Naive thymus-derived CD4-positive, alpha-beta T cell (primary cell): ENCODE measurements around the gene HES6. TPM values are rescaled to one million over a fixed set of nuclear protein-coding genes. Genes with fewer than 3 reads are reported as not detected.

Experiments used
- ATAC-seq: fragments of 150-1000 bp; cut with Tn5 transposase; 2 replicates; pipeline ENCODE4 v1.10.0; 2021; ENCODE audit warnings: mild to moderate bottlenecking, moderate library complexity
- CTCF ChIA-PET: fragments of 350-600 bp; sonication (Branson Sonifier 250); formaldehyde crosslinking; loops from one replicate; lab custom pipeline; 2021; ENCODE audit warnings: antibody characterized with exemption; lab: Charles Lee
- POLR2A ChIA-PET: fragments of 350-600 bp; sonication (Branson Sonifier 250); formaldehyde crosslinking; loops from one replicate; lab custom pipeline; 2021; ENCODE audit warnings: antibody characterized with exemption, inconsistent platforms; lab: Charles Lee
- DNase-seq, 9 donors: peaks; one replicate each; pipeline versions ENCODE4 v3.0.0 to v3.0.0-alpha.2; 2020 to 2022; ENCODE audit warnings: mixed read lengths in 1 of 9
- H3K27ac ChIP-seq: one replicate; pipeline ENCODE4 v1.7.0; 2013; ENCODE audit warnings: mild to moderate bottlenecking, low read depth, low read length, moderate library complexity
- H3K27me3 ChIP-seq, 2 donors: one replicate each; pipeline ENCODE4 v1.7.0; 2013; ENCODE audit warnings: low read length in 2 of 2, mild to moderate bottlenecking in 2 of 2, moderate library complexity in 2 of 2; ENCODE audit not compliant: control insufficient read depth in 2 of 2, insufficient read depth in 2 of 2
- H3K36me3 ChIP-seq, 3 experiments: 1 replicate in 2 of 3; 2 replicates in 1 of 3; pipeline ENCODE4 v1.7.0; 2013; ENCODE audit warnings: low read length in 3 of 3, mild to moderate bottlenecking in 3 of 3, moderate library complexity in 1 of 3; ENCODE audit not compliant: insufficient read depth in 3 of 3, control insufficient read depth in 2 of 3
- H3K4me1 ChIP-seq, 2 donors: one replicate each; pipeline ENCODE4 v1.7.0; 2013; ENCODE audit warnings: low read length in 2 of 2, mild to moderate bottlenecking in 2 of 2, moderate library complexity in 1 of 2; ENCODE audit not compliant: control insufficient read depth in 2 of 2, insufficient read depth in 2 of 2
- H3K4me3 ChIP-seq: 2 replicates; pipeline ENCODE4 v1.7.0; 2013; ENCODE audit warnings: mild to moderate bottlenecking, low read length
- H3K9me3 ChIP-seq, 3 experiments: 1 replicate in 2 of 3; 2 replicates in 1 of 3; pipeline ENCODE4 v1.7.0; 2013; ENCODE audit warnings: low read length in 3 of 3; ENCODE audit not compliant: control insufficient read depth in 2 of 3
- H3K27ac Mint-ChIP-seq, 9 donors: one replicate each; pipeline ENCODE4 v1.8.0; 2020 to 2022; ENCODE audit warnings: mixed read lengths in 9 of 9, mild to moderate bottlenecking in 8 of 9, moderate library complexity in 5 of 9, inconsistent platforms in 2 of 9
- H3K27me3 Mint-ChIP-seq, 5 donors: one replicate each; pipeline ENCODE4 v1.8.0; 2021 to 2022; ENCODE audit warnings: mixed read lengths in 5 of 5, mild to moderate bottlenecking in 1 of 5
- H3K36me3 Mint-ChIP-seq, 5 donors: one replicate each; pipeline ENCODE4 v1.8.0; 2020 to 2022; ENCODE audit warnings: mixed read lengths in 5 of 5, mild to moderate bottlenecking in 3 of 5, inconsistent platforms in 1 of 5
- H3K4me1 Mint-ChIP-seq, 7 donors: one replicate each; pipeline ENCODE4 v1.8.0; 2020 to 2022; ENCODE audit warnings: mixed read lengths in 7 of 7, mild to moderate bottlenecking in 3 of 7, inconsistent platforms in 1 of 7
- H3K4me3 Mint-ChIP-seq, 10 donors: one replicate each; pipeline ENCODE4 v1.8.0; 2020 to 2022; ENCODE audit warnings: mild to moderate bottlenecking in 10 of 10, mixed read lengths in 10 of 10, moderate library complexity in 6 of 10, inconsistent platforms in 2 of 10
- H3K9me3 Mint-ChIP-seq, 11 donors: one replicate each; pipeline ENCODE4 v1.8.0; 2020 to 2022; ENCODE audit warnings: mixed read lengths in 11 of 11, mild to moderate bottlenecking in 4 of 11, inconsistent platforms in 1 of 11, moderate library complexity in 1 of 11
- intact Hi-C, 2 donors: fragments of 100-400 bp; cut with micrococcal nuclease; formaldehyde crosslinking; loops; one replicate each; pipeline ENCODE4 v1.15.1; 2023
- polyA plus RNA-seq, 2 donors: library from polyadenylated mRNA; unstranded; fragments of 300-500 nt; fragmentation: Illumina TruSeq; gene quantifications; one replicate each; pipeline ENCODE4 v1.2.3, GENCODE V29; 2021
- total RNA-seq, 6 experiments: library from RNA in 5 of 6; stranded (reverse) in 5 of 6; gene quantifications; 1 replicate in 5 of 6; 2 replicates in 1 of 6; pipeline ENCODE4 v1.2.3 and lab custom pipeline; 2021 to 2026

The HES6 gene
- total and polyA plus RNA-seq, 7 experiments from 2014 or later: 0.61 to 2.7 (median 1.3) TPM

- H3K4me1 Mint-ChIP-seq: peaks cover 2 to 9% (median 7%) of the 10 kb centered on the region in 7 donors
- Histone ChIP-seq H3K36me3 (peaks cover 0 to 25% (median 4%) of the 10 kb centered on the region in 3 experiments), H3K4me3 (no peak overlapping the region), H3K27ac (no peak overlapping the region), H3K4me1 (no peaks in the 10 kb centered on the region), H3K27me3 (no peaks in the 10 kb centered on the region), H3K9me3 (no peaks in the 10 kb centered on the region)
- CTCF ChIA-PET: interaction anchor here (0.9 to 1.4 kb wide), 3 partner anchors 19 to 547 kb away, joined by 3 to 5 read pairs (median 4); no protein-coding TSS in a partner anchor
- ATAC-seq (no peak), DNase-seq (no peak)
- peaks cover 0 to 2% (median 0%) of the 10 kb centered on the region in 11 donors for H3K9me3 Mint-ChIP-seq
- no peak overlapping the region for H3K27ac Mint-ChIP-seq
- intact Hi-C loops: no loop called here
- POLR2A ChIA-PET: no interaction called here
- no peak overlapping the region for H3K4me3 Mint-ChIP-seq
- H3K36me3 Mint-ChIP-seq: peaks cover 0 to 29% (median 10%) of the 10 kb centered on the region in 5 donors
- peaks cover 0 to 17% (median 0%) of the 10 kb centered on the region in 5 donors for H3K27me3 Mint-ChIP-seq
Observed at GRCh38 chr2:238244151-238244550, 4.3 kb upstream of the HES6 start.

GRCh38 chr2:238243496-238244076, 3.7 kb upstream of the HES6 start:
- no peak overlapping the region for H3K27ac ChIP-seq
- no peak overlapping the region for H3K4me3 ChIP-seq
- no peaks in the 10 kb centered on the region for H3K9me3 ChIP-seq
- H3K9me3 Mint-ChIP-seq: peaks cover 0 to 2% (median 0%) of the 10 kb centered on the region in 11 donors
- POLR2A ChIA-PET: no interaction called here
- intact Hi-C loops: no loop called here
- H3K36me3 ChIP-seq: peaks cover 0 to 25% (median 4%) of the 10 kb centered on the region in 3 experiments
- CTCF ChIA-PET: interaction anchor here (1.4 kb wide), 2 partner anchors 20 to 22 kb away, joined by 3 to 4 read pairs; no protein-coding TSS in a partner anchor
- H3K27me3 ChIP-seq: no peaks in the 10 kb centered on the region
- peaks cover 2 to 9% (median 7%) of the 10 kb centered on the region in 7 donors for H3K4me1 Mint-ChIP-seq
- no peak overlapping the region for H3K4me3 Mint-ChIP-seq
- DNase-seq: no peak
- peaks cover 0 to 4% of the 10 kb centered on the region in 2 donors for H3K4me1 ChIP-seq
- H3K36me3 Mint-ChIP-seq: peaks cover 0 to 29% (median 10%) of the 10 kb centered on the region in 5 donors
- H3K27ac Mint-ChIP-seq: no peak overlapping the region
- ATAC-seq: no peak
- peaks cover 0 to 17% (median 0%) of the 10 kb centered on the region in 5 donors for H3K27me3 Mint-ChIP-seq

- Histone ChIP-seq H3K27me3 (peaks cover 0 to 4% of the 10 kb centered on the region in 2 donors), H3K27ac (no peak overlapping the region), H3K9me3 (no peaks in the 10 kb centered on the region), H3K4me1 (peaks cover 0 to 4% of the 10 kb centered on the region in 2 donors), H3K4me3 (no peak overlapping the region), H3K36me3 (peaks cover 0 to 22% (median 4%) of the 10 kb centered on the region in 3 experiments)
- Mint-ChIP-seq H3K9me3 (peaks cover 0 to 2% (median 0%) of the 10 kb centered on the region in 11 donors), H3K4me1 (peaks cover 2 to 9% (median 7%) of the 10 kb centered on the region in 7 donors), H3K36me3 (peaks cover 0 to 26% (median 7%) of the 10 kb centered on the region in 5 donors), H3K27me3 (peaks cover 0 to 24% (median 0%) of the 10 kb centered on the region in 5 donors), H3K4me3 (no peak overlapping the region), H3K27ac (peak overlapping the region in 2 of 9 donors; percentile 38 to 66)
- CTCF ChIA-PET: interaction anchor here (1.4 kb wide), 1 partner anchor 20 kb away, joined by 3 read pairs; no protein-coding TSS in a partner anchor
- intact Hi-C loops: no loop called here
- POLR2A ChIA-PET: no interaction called here
- ATAC-seq (no peak), DNase-seq (no peak)
Observed at GRCh38 chr2:238242731-238243495, 3.1 kb upstream of the HES6 start.

GRCh38 chr2:238241970-238242369, 2.1 kb upstream of the HES6 start:
- Histone ChIP-seq H3K27me3 (peaks cover 0 to 11% of the 10 kb centered on the region in 2 donors), H3K27ac (no peak overlapping the region), H3K9me3 (no peaks in the 10 kb centered on the region), H3K36me3 (peaks cover 0 to 13% (median 0%) of the 10 kb centered on the region in 3 experiments), H3K4me3 (no peak overlapping the region), H3K4me1 (peaks cover 0 to 4% of the 10 kb centered on the region in 2 donors)
- ATAC-seq (no peak), DNase-seq (no peak)
- ChIA-PET POLR2A (no interaction called here), CTCF (no interaction called here)
- peaks cover 0 to 2% (median 0%) of the 10 kb centered on the region in 11 donors for H3K9me3 Mint-ChIP-seq
- peaks cover 0 to 32% (median 0%) of the 10 kb centered on the region in 5 donors for H3K27me3 Mint-ChIP-seq
- H3K4me3 Mint-ChIP-seq: peak overlapping the region; percentile 17 to 97 (median 53)
- intact Hi-C loops: loop anchor here in 1 of 2 donors (2.0 kb wide), 1 partner anchor 15 kb away; no protein-coding TSS in a partner anchor
- H3K36me3 Mint-ChIP-seq: peaks cover 0 to 16% (median 6%) of the 10 kb centered on the region in 5 donors
- peak overlapping the region in 4 of 9 donors; percentile 14 to 60 (median 34) for H3K27ac Mint-ChIP-seq
- H3K4me1 Mint-ChIP-seq: peaks cover 2 to 9% (median 7%) of the 10 kb centered on the region in 7 donors

GRCh38 chr2:238240757-238241711, 1.2 kb upstream of the HES6 start:
- peak overlapping the region in 3 of 9 donors; percentile 29 to 84 (median 60) for H3K27ac Mint-ChIP-seq
- H3K27me3 Mint-ChIP-seq: peaks cover 3 to 40% (median 4%) of the 10 kb centered on the region in 5 donors
- H3K4me1 Mint-ChIP-seq: peaks cover 2 to 11% (median 8%) of the 10 kb centered on the region in 7 donors
- Histone ChIP-seq H3K9me3 (no peaks in the 10 kb centered on the region), H3K4me3 (no peak overlapping the region), H3K4me1 (peaks cover 0 to 4% of the 10 kb centered on the region in 2 donors), H3K27ac (no peak overlapping the region), H3K36me3 (peaks cover 0 to 5% (median 0%) of the 10 kb centered on the region in 3 experiments), H3K27me3 (peaks cover 0 to 11% of the 10 kb centered on the region in 2 donors)
- peaks cover 0 to 2% (median 0%) of the 10 kb centered on the region in 11 donors for H3K9me3 Mint-ChIP-seq
- H3K4me3 Mint-ChIP-seq: peak overlapping the region; percentile 14 to 98 (median 83)
- intact Hi-C loops: loop anchor here (1.0 to 2.0 kb wide), 4 partner anchors 10 to 47 kb away; partner anchors contain the start of genes ILKAP (in 1 of the 2) and PER2 (in 1 of the 2)
- DNase-seq: no peak
- ChIA-PET CTCF (no interaction called here), POLR2A (interaction anchor here (1.6 kb wide), 1 partner anchor 47 kb away, joined by 3 read pairs; the partner anchor contains the start of gene PER2)
- peaks cover 0 to 11% (median 4%) of the 10 kb centered on the region in 5 donors for H3K36me3 Mint-ChIP-seq
- ATAC-seq: no peak
